WTC11 (cell line): Measurements from ENCODE around the gene STX18.

Source experiments
- CREB1 ChIP-seq: sonication (generic); formaldehyde crosslinking; IDR thresholded peaks from 2 replicates; pipeline ENCODE4 v1.8.0; 2023; ENCODE audit warnings: mild to moderate bottlenecking, missing genetic modification reagents
- ELF4 ChIP-seq: sonication (generic); formaldehyde crosslinking; IDR thresholded peaks from 2 replicates; pipeline ENCODE4 v1.8.1; 2022; ENCODE audit warnings: low read depth, mild to moderate bottlenecking, moderate library complexity, missing genetic modification reagents
- ESRRA ChIP-seq: sonication (generic); formaldehyde crosslinking; IDR thresholded peaks from 2 replicates; pipeline ENCODE4 v1.8.1; 2022; ENCODE audit warnings: mild to moderate bottlenecking, missing genetic modification reagents, borderline replicate concordance
- ETV6 ChIP-seq: sonication (generic); formaldehyde crosslinking; IDR thresholded peaks from 2 replicates; pipeline ENCODE4 v1.8.1; 2022; ENCODE audit warnings: mild to moderate bottlenecking, missing genetic modification reagents
- FOXP1 ChIP-seq: sonication (generic); formaldehyde crosslinking; IDR thresholded peaks from 2 replicates; pipeline ENCODE4 v1.8.0; 2022; ENCODE audit warnings: missing genetic modification reagents, mild to moderate bottlenecking, moderate library complexity, borderline replicate concordance
- IRF2 ChIP-seq: sonication (generic); formaldehyde crosslinking; IDR thresholded peaks from 2 replicates; pipeline ENCODE4 v1.8.0; 2022; ENCODE audit warnings: low read depth, missing genetic modification reagents, borderline replicate concordance
- JUN ChIP-seq: sonication (generic); formaldehyde crosslinking; IDR thresholded peaks from 2 replicates; pipeline ENCODE4 v1.8.0; 2023; ENCODE audit warnings: mild to moderate bottlenecking, missing genetic modification reagents
- SP1 ChIP-seq: sonication (generic); formaldehyde crosslinking; conservative IDR thresholded peaks from 2 replicates; pipeline ENCODE4 v1.8.1; 2022; ENCODE audit warnings: missing genetic modification reagents
- TCF7 ChIP-seq: sonication (generic); formaldehyde crosslinking; IDR thresholded peaks from 2 replicates; pipeline ENCODE4 v1.8.0; 2022; ENCODE audit warnings: mild to moderate bottlenecking, low read depth, missing genetic modification reagents, moderate library complexity
- ZNF138 ChIP-seq: sonication (generic); formaldehyde crosslinking; conservative IDR thresholded peaks from 2 replicates; pipeline ENCODE4 v1.8.1; 2022; ENCODE audit warnings: mild to moderate bottlenecking, moderate library complexity, missing genetic modification reagents
- ZNF232 ChIP-seq: sonication (generic); formaldehyde crosslinking; IDR thresholded peaks from 2 replicates; pipeline ENCODE4 v1.8.0; 2022; ENCODE audit warnings: mild to moderate bottlenecking, missing genetic modification reagents
- TF ChIP-seq, protein P1 (sequence below): sonication (generic); formaldehyde crosslinking; IDR thresholded peaks from 2 replicates; pipeline ENCODE4 v1.8.0; 2023; ENCODE audit warnings: missing genetic modification reagents, mild to moderate bottlenecking, borderline replicate concordance
- TF ChIP-seq, protein P2 (sequence below): fragments of 200-600 bp; IDR thresholded peaks from 2 replicates; pipeline ENCODE4 v1.8.0; 2022; ENCODE audit warnings: antibody characterized with exemption
- TF ChIP-seq, protein P3 (sequence below): sonication (generic); formaldehyde crosslinking; IDR thresholded peaks from 2 replicates; pipeline ENCODE4 v1.8.0; 2022; ENCODE audit warnings: mild to moderate bottlenecking, missing genetic modification reagents

GRCh38 chr4:4585012-4585670 is 43.3 kb upstream of the STX18 start:
- TF ChIP-seq JUN (CRISPR knock-in tag), result no peak
- TF ChIP-seq ESRRA (CRISPR knock-in tag), result no peak
- TF ChIP-seq, protein P1, sequence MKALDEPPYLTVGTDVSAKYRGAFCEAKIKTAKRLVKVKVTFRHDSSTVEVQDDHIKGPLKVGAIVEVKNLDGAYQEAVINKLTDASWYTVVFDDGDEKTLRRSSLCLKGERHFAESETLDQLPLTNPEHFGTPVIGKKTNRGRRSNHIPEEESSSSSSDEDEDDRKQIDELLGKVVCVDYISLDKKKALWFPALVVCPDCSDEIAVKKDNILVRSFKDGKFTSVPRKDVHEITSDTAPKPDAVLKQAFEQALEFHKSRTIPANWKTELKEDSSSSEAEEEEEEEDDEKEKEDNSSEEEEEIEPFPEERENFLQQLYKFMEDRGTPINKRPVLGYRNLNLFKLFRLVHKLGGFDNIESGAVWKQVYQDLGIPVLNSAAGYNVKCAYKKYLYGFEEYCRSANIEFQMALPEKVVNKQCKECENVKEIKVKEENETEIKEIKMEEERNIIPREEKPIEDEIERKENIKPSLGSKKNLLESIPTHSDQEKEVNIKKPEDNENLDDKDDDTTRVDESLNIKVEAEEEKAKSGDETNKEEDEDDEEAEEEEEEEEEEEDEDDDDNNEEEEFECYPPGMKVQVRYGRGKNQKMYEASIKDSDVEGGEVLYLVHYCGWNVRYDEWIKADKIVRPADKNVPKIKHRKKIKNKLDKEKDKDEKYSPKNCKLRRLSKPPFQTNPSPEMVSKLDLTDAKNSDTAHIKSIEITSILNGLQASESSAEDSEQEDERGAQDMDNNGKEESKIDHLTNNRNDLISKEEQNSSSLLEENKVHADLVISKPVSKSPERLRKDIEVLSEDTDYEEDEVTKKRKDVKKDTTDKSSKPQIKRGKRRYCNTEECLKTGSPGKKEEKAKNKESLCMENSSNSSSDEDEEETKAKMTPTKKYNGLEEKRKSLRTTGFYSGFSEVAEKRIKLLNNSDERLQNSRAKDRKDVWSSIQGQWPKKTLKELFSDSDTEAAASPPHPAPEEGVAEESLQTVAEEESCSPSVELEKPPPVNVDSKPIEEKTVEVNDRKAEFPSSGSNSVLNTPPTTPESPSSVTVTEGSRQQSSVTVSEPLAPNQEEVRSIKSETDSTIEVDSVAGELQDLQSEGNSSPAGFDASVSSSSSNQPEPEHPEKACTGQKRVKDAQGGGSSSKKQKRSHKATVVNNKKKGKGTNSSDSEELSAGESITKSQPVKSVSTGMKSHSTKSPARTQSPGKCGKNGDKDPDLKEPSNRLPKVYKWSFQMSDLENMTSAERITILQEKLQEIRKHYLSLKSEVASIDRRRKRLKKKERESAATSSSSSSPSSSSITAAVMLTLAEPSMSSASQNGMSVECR, result no peak
- no peak for TF ChIP-seq ZNF138 (CRISPR knock-in tag)
- TF ChIP-seq FOXP1 (CRISPR knock-in tag), result no peak
- TF ChIP-seq ETV6, result no peak
- no peak for TF ChIP-seq SP1 (CRISPR knock-in tag)
- TF ChIP-seq CREB1 (CRISPR knock-in tag), result no peak
- no peak for TF ChIP-seq ZNF232 (CRISPR knock-in tag)
- no peak for TF ChIP-seq ELF4 (CRISPR knock-in tag)
- TF ChIP-seq, protein P2, sequence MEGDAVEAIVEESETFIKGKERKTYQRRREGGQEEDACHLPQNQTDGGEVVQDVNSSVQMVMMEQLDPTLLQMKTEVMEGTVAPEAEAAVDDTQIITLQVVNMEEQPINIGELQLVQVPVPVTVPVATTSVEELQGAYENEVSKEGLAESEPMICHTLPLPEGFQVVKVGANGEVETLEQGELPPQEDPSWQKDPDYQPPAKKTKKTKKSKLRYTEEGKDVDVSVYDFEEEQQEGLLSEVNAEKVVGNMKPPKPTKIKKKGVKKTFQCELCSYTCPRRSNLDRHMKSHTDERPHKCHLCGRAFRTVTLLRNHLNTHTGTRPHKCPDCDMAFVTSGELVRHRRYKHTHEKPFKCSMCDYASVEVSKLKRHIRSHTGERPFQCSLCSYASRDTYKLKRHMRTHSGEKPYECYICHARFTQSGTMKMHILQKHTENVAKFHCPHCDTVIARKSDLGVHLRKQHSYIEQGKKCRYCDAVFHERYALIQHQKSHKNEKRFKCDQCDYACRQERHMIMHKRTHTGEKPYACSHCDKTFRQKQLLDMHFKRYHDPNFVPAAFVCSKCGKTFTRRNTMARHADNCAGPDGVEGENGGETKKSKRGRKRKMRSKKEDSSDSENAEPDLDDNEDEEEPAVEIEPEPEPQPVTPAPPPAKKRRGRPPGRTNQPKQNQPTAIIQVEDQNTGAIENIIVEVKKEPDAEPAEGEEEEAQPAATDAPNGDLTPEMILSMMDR, result no peak
- TF ChIP-seq, protein P3, sequence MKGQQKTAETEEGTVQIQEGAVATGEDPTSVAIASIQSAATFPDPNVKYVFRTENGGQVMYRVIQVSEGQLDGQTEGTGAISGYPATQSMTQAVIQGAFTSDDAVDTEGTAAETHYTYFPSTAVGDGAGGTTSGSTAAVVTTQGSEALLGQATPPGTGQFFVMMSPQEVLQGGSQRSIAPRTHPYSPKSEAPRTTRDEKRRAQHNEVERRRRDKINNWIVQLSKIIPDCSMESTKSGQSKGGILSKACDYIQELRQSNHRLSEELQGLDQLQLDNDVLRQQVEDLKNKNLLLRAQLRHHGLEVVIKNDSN (CRISPR knock-in tag), result no peak
- no peak for TF ChIP-seq IRF2
- no peak for TF ChIP-seq TCF7 (CRISPR knock-in tag)
